Ecto neural progenitor cell (in vitro differentiated cells): ENCODE results near the gene PLAA.

Experiments
- DNase-seq: peaks from one replicate; pipeline ENCODE4 v3.0.0-alpha.2; 2018; ENCODE audit warnings: low spot score

PLAA gene

GRCh38 chr9:26946753-26947727 is at the start of gene PLAA:
Gene PLAA, minus strand, starts transcription at chr9:26947242. Its CDS starts 197 bp downstream, at chr9:26947045.
- peak; percentile 92 for DNase-seq

DNA sequence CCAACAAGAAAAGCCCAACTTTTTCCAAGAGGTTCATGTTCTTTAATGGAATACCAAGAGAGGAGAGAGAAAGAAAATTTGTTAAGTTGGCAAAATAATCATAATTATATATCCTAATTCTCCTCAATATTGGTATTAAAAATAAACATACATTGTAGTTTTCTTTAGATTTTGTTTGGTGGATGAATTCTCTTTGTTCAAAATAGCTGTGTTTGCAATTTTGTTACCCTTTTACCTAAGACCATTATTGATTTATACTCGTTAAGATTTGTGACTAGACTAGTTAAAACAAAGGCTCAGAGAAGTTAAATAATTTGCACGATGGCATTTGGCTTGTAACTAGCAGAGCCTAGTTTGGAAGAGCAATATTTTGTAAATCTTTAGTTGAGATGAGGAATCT is 48.8 kb upstream of the PLAA start:
- no peak for DNase-seq

GRCh38 chr9:26983340-26983739 is 36.3 kb upstream of the PLAA start:
- DNase-seq = no peak

- DNase-seq = peak; percentile 84
These were observed 29.0 kb upstream of the PLAA start for GRCh38 chr9:26975728-26976707.

- peak; percentile 51 for DNase-seq
These were observed 27.9 kb upstream of the PLAA start for GRCh38 chr9:26974927-26975326.

DNA sequence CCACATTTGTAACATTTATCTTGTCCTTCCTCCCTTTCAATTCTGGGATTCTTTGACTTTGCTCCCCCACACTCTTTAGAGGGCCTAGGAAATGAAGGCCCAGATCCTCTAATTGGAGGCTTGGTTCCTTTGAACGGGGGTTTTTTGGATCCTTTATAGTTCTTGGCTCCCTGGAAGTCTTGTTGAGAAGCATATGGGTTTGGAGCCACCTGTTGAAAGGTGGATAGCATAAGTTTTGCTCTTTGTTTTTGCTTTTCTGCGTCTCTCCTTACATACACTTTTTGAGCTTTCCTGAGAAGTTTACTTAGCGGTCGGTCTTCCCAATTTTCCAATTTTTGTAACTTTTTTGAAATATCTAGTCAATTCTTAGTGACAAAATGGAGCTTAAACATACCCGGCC is 26.9 kb upstream of the PLAA start:
- DNase-seq = no peak

DNA sequence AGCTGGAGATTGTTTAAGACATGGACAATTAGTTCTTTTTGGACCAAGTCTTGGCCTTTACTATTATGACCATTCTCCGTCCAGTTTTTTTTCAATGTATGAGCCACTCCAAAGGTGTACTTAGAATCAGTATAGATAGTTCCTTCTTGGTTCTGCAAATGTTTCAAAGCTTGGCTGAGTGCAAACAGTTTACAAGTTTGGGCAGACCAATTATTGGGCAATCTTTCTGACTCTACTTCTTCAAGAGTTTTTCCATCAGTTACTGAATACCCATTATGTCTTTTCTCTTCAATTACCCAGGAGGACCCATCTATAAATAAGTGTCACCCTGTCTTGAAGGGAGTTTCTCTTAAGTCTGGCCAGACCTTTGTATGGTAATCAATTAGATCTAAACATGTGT is 24.7 kb upstream of the PLAA start:
- DNase-seq = no peak

GRCh38 chr9:26956860-26957233 is 9.8 kb upstream of the PLAA start:
- DNase-seq = no peak

DNA sequence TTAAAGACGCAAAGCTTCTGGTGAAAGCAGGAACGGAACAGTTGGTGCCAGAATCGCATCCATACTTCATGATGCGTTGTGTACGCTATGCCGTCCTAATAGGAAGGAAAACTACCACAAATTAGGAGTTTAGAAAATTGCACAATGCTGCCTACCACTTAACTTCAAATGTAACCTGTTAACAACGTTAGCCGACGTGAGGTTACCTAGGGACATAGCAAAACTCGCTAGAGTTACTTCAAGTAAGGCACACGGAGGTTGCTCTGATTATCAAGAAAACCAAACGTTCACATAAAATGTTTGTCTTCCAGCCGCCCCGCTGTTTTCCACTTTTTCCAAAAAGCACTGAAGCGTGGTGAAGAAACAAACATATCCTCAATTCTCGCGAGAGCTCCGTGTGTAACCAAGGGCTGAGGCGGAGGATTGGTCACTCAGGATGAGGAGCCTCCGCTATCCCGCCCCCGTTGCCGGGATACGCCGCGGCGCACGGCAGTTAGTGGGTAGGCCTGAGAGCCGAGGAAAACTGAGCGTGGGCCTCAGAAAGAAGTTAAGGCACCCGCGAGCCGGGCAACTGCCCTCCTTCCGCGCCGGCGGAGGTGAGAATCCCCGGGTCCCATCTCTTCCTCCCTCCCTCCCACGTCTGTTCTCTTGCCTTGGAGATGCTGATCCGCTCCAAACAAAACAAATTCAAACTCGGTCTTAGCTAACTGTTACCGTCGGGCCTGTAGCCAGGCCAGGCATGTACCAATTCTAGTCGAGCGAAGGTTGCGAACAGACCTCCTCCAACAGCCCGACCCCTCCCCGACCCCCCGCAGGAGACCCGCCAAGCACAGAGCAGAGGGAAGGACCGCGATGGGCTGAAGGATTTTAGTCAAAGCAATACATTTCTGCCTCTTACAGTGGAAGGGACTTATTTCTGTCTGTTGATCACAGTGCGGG is 9.1 kb upstream of the PLAA start, which contains the start of gene IFT74:
TSS of gene IFT74 (plus strand) at position 492 of the 939 bp plus-strand sequence. CDS start 5,556 bp downstream, outside the sequence.
- DNase-seq = peak; percentile 96

GRCh38 chr9:26955222-26955903 is 8.3 kb upstream of the PLAA start:
- no peak for DNase-seq

DNA sequence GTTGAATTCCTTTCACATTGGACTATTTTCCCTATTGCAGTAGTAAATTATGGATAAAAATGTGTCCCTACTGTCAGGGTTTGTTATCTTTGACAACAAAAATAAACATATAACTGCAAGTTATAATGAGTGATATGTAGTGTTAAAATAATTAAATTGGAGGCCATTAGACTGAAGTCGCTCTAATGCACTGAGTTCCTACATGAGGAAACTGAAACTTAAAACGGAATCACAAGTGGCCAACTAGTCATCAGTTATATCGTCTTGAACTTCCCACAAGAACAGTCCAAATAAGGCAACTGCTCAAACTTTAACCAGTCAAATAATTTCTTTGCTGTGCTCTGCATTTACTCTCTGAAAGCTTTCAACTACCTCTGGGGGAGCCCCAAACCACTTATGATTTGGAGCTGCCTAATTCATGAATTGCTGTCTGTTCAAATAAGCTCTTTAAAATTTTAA is 7.0 kb upstream of the PLAA start:
- DNase-seq = no peak

GRCh38 chr9:26951794-26952193 is 4.8 kb upstream of the PLAA start:
- DNase-seq = no peak

DNA sequence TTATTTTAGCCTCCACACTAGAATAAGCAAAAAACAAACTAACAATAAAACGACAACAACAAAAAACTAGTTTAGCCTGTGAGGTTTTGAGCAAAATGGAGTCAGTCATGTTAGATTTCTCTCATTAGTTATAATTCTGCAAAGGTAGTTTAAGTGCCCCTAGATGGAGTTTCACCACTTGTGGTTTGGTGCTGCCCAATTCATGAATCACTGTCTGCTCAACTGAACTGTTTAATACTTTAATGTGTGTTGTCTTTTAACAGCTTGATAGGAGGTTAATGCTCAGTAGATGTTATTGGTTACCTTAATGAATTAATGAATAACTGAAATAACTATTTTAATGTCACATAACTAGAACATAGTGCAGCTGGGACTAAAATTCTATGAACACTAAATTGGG is 3.5 kb upstream of the PLAA start:
- DNase-seq = no peak

DNA sequence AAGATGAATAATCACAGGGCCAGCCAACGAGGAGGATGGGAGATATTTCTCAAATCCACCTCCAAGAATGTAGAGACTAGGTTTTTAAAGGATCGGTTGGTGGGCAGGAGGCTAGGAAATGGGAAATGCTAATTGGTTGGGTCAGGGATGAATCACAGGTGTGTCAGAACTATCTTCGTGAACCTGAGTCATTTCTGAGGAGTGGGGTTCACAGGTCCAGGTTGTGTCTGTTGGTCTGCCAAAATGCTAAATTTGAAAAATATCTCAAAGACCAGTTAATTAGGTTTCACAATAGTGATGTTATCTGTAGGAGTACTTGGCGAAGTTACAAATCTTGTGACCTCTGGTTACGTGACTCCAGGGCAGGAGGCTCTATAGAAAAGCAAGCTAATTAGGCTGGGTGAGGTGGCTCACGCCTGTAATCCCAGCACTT is 2.6 kb upstream of the PLAA start:
- no peak for DNase-seq

- DNase-seq = no peak
These were observed 694 bp upstream of the PLAA start for GRCh38 chr9:26947736-26948135.

GRCh38 chr9:26945591-26945990 is 1.5 kb downstream of the PLAA start:
- DNase-seq = no peak

GRCh38 chr9:26940779-26941178 is 6.3 kb downstream of the PLAA start:
- no peak for DNase-seq

- no peak for DNase-seq
These were observed 6.9 kb downstream of the PLAA start for GRCh38 chr9:26939955-26940711.

- DNase-seq = no peak
These were observed 9.1 kb downstream of the PLAA start for GRCh38 chr9:26937816-26938371.

- DNase-seq = no peak
These were observed 11.2 kb downstream of the PLAA start for GRCh38 chr9:26935847-26936246.
